ENCODE data around the gene ADGB.
"Not testable (repeated sequence)": the region's sequence is repeated elsewhere in the genome, so short reads cannot be mapped to it uniquely, and the experiment has no call there.

ADGB gene

DNA sequence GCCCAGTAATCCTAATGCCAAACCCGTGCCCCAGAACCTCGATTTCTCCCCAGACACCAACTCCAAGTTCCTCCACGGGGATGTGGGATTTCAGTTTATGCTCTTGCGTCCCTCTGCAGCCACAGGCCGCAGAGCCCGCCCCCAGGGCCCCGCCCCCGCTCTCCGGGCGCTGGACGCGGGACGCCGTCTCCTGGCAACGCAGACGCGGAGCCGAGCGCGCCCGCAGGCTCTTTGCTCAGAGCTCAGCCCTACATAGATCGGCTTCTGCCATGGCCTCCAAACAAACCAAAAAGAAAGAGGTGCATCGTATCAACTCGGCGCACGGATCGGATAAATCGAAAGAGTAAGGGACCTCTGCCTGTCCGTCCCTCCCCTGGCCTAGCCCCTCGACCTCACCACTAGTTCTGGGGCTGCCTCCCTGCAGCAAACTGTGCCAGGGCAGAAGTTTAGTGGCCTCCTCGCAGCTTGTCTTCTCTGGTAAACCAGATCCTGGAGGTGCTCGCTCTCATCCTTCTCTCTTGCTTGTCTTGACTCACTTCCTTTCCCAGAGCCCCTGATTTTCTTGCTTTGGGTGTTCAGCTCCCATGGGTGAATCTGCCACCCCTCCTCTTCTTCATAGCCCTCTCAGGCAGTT is at the start of gene ADGB:
TSS of gene ADGB (plus strand) at position 201 of the 634 bp plus-strand sequence. CDS start at position 270, 69 bp downstream.
- peak; percentile 76 for DNase-seq (ENCODE audit: low spot score)

DNA sequence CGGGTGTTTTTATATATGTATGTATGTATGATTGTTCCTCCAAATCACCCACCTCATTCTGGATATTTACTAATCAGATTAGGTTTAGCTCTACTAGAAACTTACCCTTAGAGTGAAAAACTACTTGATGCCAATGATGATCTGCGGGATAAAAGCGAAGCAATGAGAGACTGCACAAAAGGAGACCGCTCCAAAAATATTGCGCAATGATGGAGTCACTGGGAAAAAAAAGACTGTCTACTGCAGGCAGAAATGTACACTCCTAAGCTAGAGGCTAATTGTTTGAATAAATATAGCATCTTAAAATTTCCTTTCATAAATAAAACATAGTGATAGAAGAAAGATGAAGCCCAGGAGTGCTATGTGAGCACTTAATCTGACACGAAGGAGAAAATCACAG is 47.9 kb upstream of the ADGB start:
- peak; percentile 9 for DNase-seq (ENCODE audit: low spot score)

- no peak for DNase-seq (ENCODE audit: low spot score)
These were observed 47.2 kb upstream of the ADGB start for GRCh38 chr6:146551545-146551944.

GRCh38 chr6:146553377-146554135 is 45.2 kb upstream of the ADGB start:
- no peak for DNase-seq (ENCODE audit: low spot score)

GRCh38 chr6:146560607-146561006 is 38.2 kb upstream of the ADGB start:
- no peak for DNase-seq (ENCODE audit: low spot score)

- DNase-seq (ENCODE audit: low spot score) = not testable (repeated sequence)
These were observed 32.1 kb upstream of the ADGB start for GRCh38 chr6:146566661-146567060.

DNA sequence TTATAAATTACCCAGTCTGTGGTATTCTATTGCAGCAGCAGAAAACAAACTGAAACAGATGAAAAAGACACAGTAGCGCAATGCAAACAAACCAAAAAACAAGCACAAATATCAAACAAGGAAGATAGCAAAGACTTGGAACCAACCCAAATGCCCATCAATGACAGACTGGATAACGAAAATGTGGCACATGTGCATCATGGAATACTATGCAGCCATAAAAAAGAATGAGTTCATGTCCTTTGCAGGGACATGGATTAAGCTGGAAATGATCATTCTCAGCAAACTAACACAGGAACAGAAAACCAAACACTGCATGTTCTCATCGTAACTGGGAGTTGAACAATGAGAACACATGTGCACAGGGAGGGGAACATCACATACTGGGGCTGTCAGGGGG is 30.2 kb upstream of the ADGB start:
- DNase-seq (ENCODE audit: low spot score) = not testable (repeated sequence)

- DNase-seq (ENCODE audit: low spot score) = no peak
These were observed 24.6 kb upstream of the ADGB start for GRCh38 chr6:146574211-146574610.

DNA sequence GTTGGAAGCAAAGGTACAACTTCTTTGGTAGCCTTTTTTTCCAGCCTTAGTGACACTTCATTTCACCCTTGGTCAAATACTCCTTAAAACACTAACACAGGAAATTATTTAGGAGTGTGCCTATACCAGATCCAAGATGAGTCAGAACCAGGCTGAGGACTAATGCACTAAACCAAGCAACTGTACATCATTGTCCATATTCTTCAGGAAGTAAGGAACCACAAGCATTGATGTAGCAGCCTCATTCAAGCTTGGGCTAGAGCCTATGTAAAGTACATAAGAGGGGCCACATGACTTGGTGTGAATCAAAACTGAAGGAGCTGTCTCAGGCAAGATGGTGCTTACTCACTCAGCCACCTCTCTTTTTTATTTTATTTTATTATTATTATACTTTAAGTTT is 20.7 kb upstream of the ADGB start:
- DNase-seq (ENCODE audit: low spot score) = no peak

- DNase-seq (ENCODE audit: low spot score) = no peak
These were observed 16.8 kb upstream of the ADGB start for GRCh38 chr6:146581968-146582367.

- no peak for DNase-seq (ENCODE audit: low spot score)
These were observed 15.9 kb upstream of the ADGB start for GRCh38 chr6:146582857-146583256.

- DNase-seq (ENCODE audit: low spot score) = no peak
These were observed 14.8 kb upstream of the ADGB start for GRCh38 chr6:146583966-146584365.

DNA sequence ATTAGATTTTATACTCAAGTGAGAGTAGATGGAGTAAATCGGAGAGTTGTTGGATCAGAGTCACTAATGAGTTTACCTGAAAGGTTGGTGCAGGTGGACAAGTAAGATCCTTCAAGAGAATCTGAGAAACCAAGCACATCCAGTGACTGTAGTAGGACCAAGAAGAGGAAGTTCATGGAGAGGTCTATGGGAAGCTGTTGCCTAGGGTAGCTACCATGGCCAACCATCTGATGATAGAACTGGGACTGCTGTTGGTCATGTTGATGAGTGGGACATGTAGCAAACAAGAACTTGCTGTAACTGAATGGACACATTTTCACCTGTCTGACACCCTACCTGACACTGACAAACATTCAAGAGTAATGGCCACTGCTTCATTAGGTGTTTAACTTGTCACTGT is 11.3 kb upstream of the ADGB start:
- no peak for DNase-seq (ENCODE audit: low spot score)

DNA sequence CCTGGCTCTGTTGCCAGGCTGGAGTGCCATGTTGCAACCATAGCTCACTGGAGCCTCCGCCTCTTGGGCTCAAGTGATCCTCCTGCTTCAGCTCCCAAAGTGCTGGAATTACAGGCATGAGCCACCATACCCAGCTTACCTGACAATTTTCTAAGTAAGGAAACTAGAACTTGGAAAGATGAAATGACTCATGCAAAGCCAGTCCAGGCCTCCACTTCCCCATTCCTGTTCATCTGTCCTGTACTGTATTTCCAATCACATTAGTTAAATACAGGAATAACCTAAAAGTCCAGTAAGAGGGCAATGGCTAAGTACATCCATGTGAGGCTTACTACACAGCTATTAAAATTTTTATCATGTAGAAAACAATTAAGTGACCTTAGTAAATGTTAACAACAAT is 8.3 kb upstream of the ADGB start:
- no peak for DNase-seq (ENCODE audit: low spot score)

- DNase-seq (ENCODE audit: low spot score) = no peak
These were observed 6.3 kb upstream of the ADGB start for GRCh38 chr6:146592451-146592850.

DNA sequence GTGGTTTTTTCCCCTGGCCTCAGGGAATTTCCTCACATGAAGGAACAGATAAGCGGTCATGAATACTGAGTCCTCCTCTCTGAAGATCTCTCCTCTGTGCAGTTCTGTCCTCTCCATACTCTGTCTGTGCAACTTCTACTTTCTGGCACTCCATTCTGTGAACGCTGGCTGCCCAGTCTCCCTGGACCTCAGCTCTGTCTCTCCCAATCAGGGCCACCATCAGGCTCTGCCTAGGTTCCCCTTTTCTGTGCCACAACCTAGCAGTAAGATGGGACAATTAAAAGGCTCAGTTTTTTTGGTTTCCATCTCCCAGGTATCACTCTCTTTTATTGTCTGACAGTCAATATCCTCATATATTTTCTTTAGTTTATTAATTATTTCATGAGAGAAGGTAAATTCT is 4.8 kb upstream of the ADGB start:
- DNase-seq (ENCODE audit: low spot score) = no peak

DNA sequence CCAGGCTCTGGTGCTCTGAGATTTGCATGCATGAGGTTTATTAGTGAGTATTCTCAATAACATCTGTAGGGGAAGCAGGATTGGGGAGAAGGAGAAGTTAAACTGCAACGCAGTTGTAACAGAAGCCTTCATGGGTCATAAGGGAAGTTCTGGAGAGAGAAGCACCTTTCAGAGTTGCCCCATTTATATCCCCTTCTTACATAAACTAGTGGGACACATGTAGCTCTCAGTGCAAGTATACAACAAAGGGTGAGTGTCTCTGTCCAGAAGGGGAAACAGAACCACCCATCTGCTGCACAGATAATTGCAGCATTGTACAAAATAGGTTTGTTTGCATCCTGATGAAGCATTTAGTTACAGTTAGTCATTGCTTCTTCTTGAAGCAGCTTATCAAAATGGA is 4.3 kb upstream of the ADGB start:
- DNase-seq (ENCODE audit: low spot score) = no peak

- DNase-seq (ENCODE audit: low spot score) = no peak
These were observed 2.6 kb upstream of the ADGB start for GRCh38 chr6:146595972-146596731.

DNA sequence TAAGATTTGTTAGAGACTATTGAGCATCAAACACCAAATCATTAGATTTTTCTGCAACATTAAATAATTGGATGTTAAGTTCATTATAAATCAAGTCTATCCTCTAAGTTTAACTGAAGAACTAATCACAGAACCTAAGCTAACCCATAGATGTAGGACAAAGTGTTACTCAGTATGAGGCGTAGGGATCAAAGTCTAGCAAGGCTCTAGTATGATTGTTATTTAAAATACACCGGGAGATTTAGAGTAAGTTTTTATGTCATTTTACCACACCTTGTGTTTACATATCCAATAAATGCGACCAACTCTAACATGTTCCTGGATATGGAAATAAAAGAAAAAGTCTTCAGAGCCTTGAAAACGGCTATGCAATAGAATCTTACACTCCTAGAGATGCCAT is 2.6 kb downstream of the ADGB start:
- DNase-seq (ENCODE audit: low spot score) = no peak

DNA sequence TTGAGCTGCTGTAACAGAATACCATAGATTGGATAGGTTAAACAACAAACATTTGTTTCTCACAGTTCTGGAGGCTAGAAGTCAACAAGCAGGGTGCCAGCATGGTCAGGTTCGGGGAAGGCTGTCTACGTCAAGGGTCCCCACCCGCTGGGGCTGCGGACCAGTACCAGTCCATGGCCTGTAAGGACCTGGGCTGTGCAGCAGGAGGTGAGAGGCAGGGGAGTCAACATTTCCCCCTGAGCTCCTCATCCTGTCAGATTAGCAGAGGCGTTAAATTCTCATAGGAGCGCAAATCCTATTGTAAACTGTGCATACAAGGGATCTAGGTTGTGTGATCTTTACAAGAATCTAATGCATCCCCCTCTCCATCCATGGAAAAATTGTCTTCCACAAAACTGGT is 3.8 kb downstream of the ADGB start:
- no peak for DNase-seq (ENCODE audit: low spot score)

DNA sequence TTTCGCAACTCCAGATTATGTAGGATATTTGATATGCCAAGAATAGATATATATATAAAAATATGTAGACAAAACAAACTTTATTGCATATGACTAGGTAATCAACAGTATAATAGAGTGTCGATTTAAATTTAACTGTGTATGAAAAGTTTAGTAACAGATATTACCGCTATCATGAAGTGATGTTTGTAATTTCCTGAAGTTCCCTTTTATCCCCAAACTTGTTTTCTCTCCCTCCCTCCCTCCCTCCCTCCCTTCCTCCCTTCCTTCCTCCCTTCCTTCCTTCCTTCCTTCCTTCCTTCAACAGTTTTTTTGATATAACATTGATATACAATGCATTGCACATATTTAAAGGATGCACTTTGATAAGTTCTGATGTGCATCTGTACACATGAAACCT is 15.2 kb downstream of the ADGB start:
- DNase-seq (ENCODE audit: low spot score) = no peak

GRCh38 chr6:146620655-146621054 is 21.9 kb downstream of the ADGB start:
- no peak for DNase-seq (ENCODE audit: low spot score)

- DNase-seq (ENCODE audit: low spot score) = no peak
These were observed 29.6 kb downstream of the ADGB start for GRCh38 chr6:146628350-146628749.

All from GM03348 (cell line).